ENCODE results near the gene AIG1. TPM values are rescaled to one million over a fixed set of nuclear protein-coding genes. Genes with fewer than 3 reads are reported as not detected.
A peak's percentile ranks its signal among the peaks of the same experiment; 100 is the strongest.

The AIG1 gene, protein sequence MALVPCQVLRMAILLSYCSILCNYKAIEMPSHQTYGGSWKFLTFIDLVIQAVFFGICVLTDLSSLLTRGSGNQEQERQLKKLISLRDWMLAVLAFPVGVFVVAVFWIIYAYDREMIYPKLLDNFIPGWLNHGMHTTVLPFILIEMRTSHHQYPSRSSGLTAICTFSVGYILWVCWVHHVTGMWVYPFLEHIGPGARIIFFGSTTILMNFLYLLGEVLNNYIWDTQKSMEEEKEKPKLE
- total RNA-seq (10 to 100 TPM; 25.0 to 29.6 TPM), polyA plus RNA-seq (10 to 100 TPM; 19.9 to 31.7 TPM)
- long read RNA-seq, donor 1, transcript AIG1-202 (6 exons, 1,395 nt) = major isoform, 13 of 45 reads
- long read RNA-seq, donor 1, partial matches to known transcripts = 31 of 45 reads
- long read RNA-seq, donor 1, other reads (novel, unspliced or antisense) = 0 of 45 reads
- long read RNA-seq, donor 2, partial matches to known transcripts = 0 of 4 reads
- long read RNA-seq, donor 2, other reads (novel, unspliced or antisense) = 0 of 4 reads
- long read RNA-seq, donor 3, transcript AIG1-202 (6 exons, 1,395 nt) = major isoform, 6 of 15 reads
- long read RNA-seq, donor 3, partial matches to known transcripts = 6 of 15 reads
- long read RNA-seq, donor 3, other reads (novel, unspliced or antisense) = 0 of 15 reads
- long read RNA-seq, donor 4, partial matches to known transcripts = 6 of 9 reads
- long read RNA-seq, donor 4, other reads (novel, unspliced or antisense) = 0 of 9 reads
- long read RNA-seq, donor 5, transcript AIG1-202 (6 exons, 1,395 nt) = major isoform, 12 of 28 reads
- long read RNA-seq, donor 5, partial matches to known transcripts = 14 of 28 reads
- long read RNA-seq, donor 5, other reads (novel, unspliced or antisense) = 0 of 28 reads

DNA sequence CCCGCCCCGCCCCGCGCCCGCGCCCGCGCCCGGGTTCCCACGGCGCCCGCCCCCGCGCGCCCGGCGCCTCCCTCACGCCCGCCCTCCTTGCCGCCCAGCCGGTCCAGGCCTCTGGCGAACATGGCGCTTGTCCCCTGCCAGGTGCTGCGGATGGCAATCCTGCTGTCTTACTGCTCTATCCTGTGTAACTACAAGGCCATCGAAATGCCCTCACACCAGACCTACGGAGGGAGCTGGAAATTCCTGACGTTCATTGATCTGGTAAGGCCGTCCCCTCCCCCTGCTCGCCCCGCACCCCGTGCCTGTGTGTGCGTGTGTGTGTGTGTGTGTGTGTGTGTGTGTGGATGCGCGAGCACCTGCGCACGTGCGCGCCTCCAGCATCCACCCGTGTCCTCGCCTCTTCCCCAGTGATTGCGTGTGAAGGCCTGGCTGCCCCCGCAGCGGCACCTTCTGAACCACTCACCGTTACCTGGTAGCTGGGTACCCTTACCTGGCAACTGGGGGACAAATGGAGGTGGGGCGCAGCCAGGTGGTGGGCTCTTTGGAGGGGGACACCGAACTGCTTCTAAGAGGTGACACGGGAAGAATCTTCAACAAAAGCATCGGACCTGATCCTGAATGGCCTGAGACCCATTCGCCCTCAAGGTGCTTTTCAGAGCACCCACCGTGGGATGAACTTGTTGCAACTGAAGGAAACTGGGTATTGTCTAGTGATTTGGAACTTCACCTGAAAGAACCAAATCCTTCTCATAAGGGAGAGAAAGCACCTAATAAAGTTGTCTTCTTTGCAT lies at the start of gene AIG1:
Gene AIG1 (plus strand): TSS at position 84 of the 791 bp plus-strand sequence. CDS start 37 bp downstream, at position 121.
- WGBS, 2 donors = 11 to 16% methylated on average over 22 to 48 of the region's 50 CpGs
- Histone ChIP-seq H3K36me3 (ENCODE audit: control insufficient read depth in 4 of 4, insufficient read depth in 4 of 4, low read length in 4 of 4) (no peaks in the 10 kb centered on the region), H3K4me3 (peak within 1 kb of the TSS; percentile 92), H3K9ac (ENCODE audit: insufficient read depth in 1 of 2, low read length in 2 of 2) (peak within 1 kb of the TSS; percentile 94 to 95), H3K27ac (ENCODE audit: low read depth in 1 of 2, low read length in 1 of 2) (peak within 1 kb of the TSS; percentile 97 to 99), H3K9me3 (ENCODE audit: control insufficient read depth in 4 of 4, insufficient read depth in 3 of 4, low read length in 3 of 4) (no peaks in the 10 kb centered on the region), H3K27me3 (ENCODE audit: control insufficient read depth in 3 of 3, insufficient read depth in 3 of 3, low read length in 2 of 3) (no peaks in the 10 kb centered on the region), H3K4me1 (ENCODE audit: control insufficient read depth in 5 of 5, insufficient read depth in 5 of 5, low read length in 5 of 5) (peaks cover 0 to 19% (median 3%) of the 10 kb centered on the region in 5 donors)
- peak; percentile 4 for ATAC-seq (ENCODE audit: insufficient read depth, low FRiP score)
- DNase-seq = peak in 1 of 3 donors; percentile 75
- TF ChIP-seq, protein P1, sequence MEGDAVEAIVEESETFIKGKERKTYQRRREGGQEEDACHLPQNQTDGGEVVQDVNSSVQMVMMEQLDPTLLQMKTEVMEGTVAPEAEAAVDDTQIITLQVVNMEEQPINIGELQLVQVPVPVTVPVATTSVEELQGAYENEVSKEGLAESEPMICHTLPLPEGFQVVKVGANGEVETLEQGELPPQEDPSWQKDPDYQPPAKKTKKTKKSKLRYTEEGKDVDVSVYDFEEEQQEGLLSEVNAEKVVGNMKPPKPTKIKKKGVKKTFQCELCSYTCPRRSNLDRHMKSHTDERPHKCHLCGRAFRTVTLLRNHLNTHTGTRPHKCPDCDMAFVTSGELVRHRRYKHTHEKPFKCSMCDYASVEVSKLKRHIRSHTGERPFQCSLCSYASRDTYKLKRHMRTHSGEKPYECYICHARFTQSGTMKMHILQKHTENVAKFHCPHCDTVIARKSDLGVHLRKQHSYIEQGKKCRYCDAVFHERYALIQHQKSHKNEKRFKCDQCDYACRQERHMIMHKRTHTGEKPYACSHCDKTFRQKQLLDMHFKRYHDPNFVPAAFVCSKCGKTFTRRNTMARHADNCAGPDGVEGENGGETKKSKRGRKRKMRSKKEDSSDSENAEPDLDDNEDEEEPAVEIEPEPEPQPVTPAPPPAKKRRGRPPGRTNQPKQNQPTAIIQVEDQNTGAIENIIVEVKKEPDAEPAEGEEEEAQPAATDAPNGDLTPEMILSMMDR (IDR thresholded peaks at IDR 0.05; ENCODE audit: control extremely low read depth, extremely low read depth) = no peak

DNA sequence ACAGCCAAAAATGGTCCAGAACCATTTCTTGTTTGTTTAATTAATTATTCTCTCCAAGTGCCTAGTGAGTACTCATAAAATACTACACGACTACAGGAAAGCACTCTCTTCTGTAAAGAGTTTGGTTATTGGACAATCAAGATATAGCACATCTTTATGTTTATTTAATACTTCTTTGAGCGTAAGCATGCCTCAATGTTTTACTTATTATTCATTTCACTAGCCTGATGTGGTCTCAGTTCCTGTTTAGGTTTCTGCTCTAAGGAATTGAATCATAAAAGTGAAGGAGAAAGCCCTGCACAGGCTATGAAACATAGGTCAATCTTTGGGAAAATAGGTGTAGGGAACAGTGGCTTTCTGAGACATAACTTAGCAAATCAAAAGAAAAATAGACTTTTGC lies 45.9 kb upstream of the AIG1 start:
- no peaks in the 10 kb centered on the region for H3K9me3 ChIP-seq (ENCODE audit: control insufficient read depth in 4 of 4, insufficient read depth in 3 of 4, low read length in 3 of 4)
- H3K4me1 ChIP-seq (ENCODE audit: control insufficient read depth in 5 of 5, insufficient read depth in 5 of 5, low read length in 5 of 5) = no peaks in the 10 kb centered on the region
- H3K36me3 ChIP-seq (ENCODE audit: control insufficient read depth in 4 of 4, insufficient read depth in 4 of 4, low read length in 4 of 4) = no peaks in the 10 kb centered on the region
- no peak for DNase-seq
- no peak overlapping the region for H3K4me3 ChIP-seq
- 60 to 69% methylated on average over 2 of the region's 2 CpGs for WGBS, 2 donors
- no peak overlapping the region for H3K9ac ChIP-seq (ENCODE audit: insufficient read depth in 1 of 2, low read length in 2 of 2)
- TF ChIP-seq, protein P1 (IDR thresholded peaks at IDR 0.05; ENCODE audit: control extremely low read depth, extremely low read depth) = no peak
- no peak for ATAC-seq (ENCODE audit: insufficient read depth, low FRiP score)
- H3K27me3 ChIP-seq (ENCODE audit: control insufficient read depth in 3 of 3, insufficient read depth in 3 of 3, low read length in 2 of 3) = no peaks in the 10 kb centered on the region
- no peak overlapping the region for H3K27ac ChIP-seq (ENCODE audit: low read depth in 1 of 2, low read length in 1 of 2)

GRCh38 chr6:143015300-143015706 lies 45.4 kb upstream of the AIG1 start:
- H3K27ac ChIP-seq (ENCODE audit: low read depth in 1 of 2, low read length in 1 of 2) = no peak overlapping the region
- no peak overlapping the region for H3K9ac ChIP-seq (ENCODE audit: insufficient read depth in 1 of 2, low read length in 2 of 2)
- ATAC-seq (ENCODE audit: insufficient read depth, low FRiP score) = no peak
- WGBS, 2 donors = 86 to 95% methylated on average over 4 of the region's 4 CpGs
- TF ChIP-seq, protein P1 (IDR thresholded peaks at IDR 0.05; ENCODE audit: control extremely low read depth, extremely low read depth) = no peak
- no peaks in the 10 kb centered on the region for H3K27me3 ChIP-seq (ENCODE audit: control insufficient read depth in 3 of 3, insufficient read depth in 3 of 3, low read length in 2 of 3)
- no peak overlapping the region for H3K4me3 ChIP-seq
- no peaks in the 10 kb centered on the region for H3K4me1 ChIP-seq (ENCODE audit: control insufficient read depth in 5 of 5, insufficient read depth in 5 of 5, low read length in 5 of 5)
- no peaks in the 10 kb centered on the region for H3K36me3 ChIP-seq (ENCODE audit: control insufficient read depth in 4 of 4, insufficient read depth in 4 of 4, low read length in 4 of 4)
- H3K9me3 ChIP-seq (ENCODE audit: control insufficient read depth in 4 of 4, insufficient read depth in 3 of 4, low read length in 3 of 4) = no peaks in the 10 kb centered on the region
- DNase-seq = no peak
